HepG2 (cell line): ENCODE data around the gene P2RY6. TPM values are rescaled to one million over a fixed set of nuclear protein-coding genes. Genes with fewer than 3 reads are reported as not detected.

Experiments
- HOXD1 ChIP-seq: sonication (generic); formaldehyde crosslinking; IDR thresholded peaks from 2 replicates; pipeline ENCODE4 v1.5.0; 2020; ENCODE audit warnings: missing genetic modification reagents
- IRF9 ChIP-seq: sonication (generic); formaldehyde crosslinking; IDR thresholded peaks from 2 replicates; pipeline ENCODE4 v1.8.0; 2022; ENCODE audit warnings: missing genetic modification reagents, mild to moderate bottlenecking, borderline replicate concordance
- JUNB ChIP-seq: sonication (generic); formaldehyde crosslinking; IDR thresholded peaks from 2 replicates; pipeline ENCODE4 v1.8.0; 2022; ENCODE audit warnings: missing genetic modification reagents, mild to moderate bottlenecking, borderline replicate concordance
- KLF6 ChIP-seq: IDR thresholded peaks from 2 replicates; pipeline ENCODE4 v1.8.0; 2016; ENCODE audit warnings: missing biosample characterization, missing genetic modification reagents
- MZF1 ChIP-seq: sonication (generic); formaldehyde crosslinking; IDR thresholded peaks from 2 replicates; pipeline ENCODE4 v1.8.1; 2023; ENCODE audit warnings: mild to moderate bottlenecking, missing genetic modification reagents, borderline replicate concordance
- NKX3-1 ChIP-seq: sonication (generic); formaldehyde crosslinking; IDR thresholded peaks from 2 replicates; pipeline ENCODE4 v1.5.0; 2020; ENCODE audit warnings: missing genetic modification reagents
- POGZ ChIP-seq: sonication (generic); formaldehyde crosslinking; IDR thresholded peaks from 2 replicates; pipeline ENCODE4 v1.4.0; 2020; ENCODE audit warnings: mild to moderate bottlenecking, missing genetic modification reagents
- REPIN1 ChIP-seq: sonication (generic); formaldehyde crosslinking; IDR thresholded peaks from 2 replicates; pipeline ENCODE4 v1.8.0; 2022; ENCODE audit warnings: missing genetic modification reagents, low read depth, mild to moderate bottlenecking, borderline replicate concordance
- SNAPC4 ChIP-seq: sonication (generic); formaldehyde crosslinking; IDR thresholded peaks from 2 replicates; pipeline ENCODE4 v1.4.0; 2020; ENCODE audit warnings: mild to moderate bottlenecking, missing genetic modification reagents
- XBP1 ChIP-seq: sonication (generic); formaldehyde crosslinking; IDR thresholded peaks from 2 replicates; pipeline ENCODE4 v1.5.0; 2020; ENCODE audit warnings: missing genetic modification reagents
- ZMAT5 ChIP-seq: sonication (generic); formaldehyde crosslinking; IDR thresholded peaks from 2 replicates; pipeline ENCODE4 v1.5.0; 2020; ENCODE audit warnings: mild to moderate bottlenecking, low read depth, missing genetic modification reagents, borderline replicate concordance
- ZNF44 ChIP-seq: sonication (generic); formaldehyde crosslinking; IDR thresholded peaks from 2 replicates; pipeline ENCODE4 v1.5.1; 2020; ENCODE audit warnings: mild to moderate bottlenecking, missing genetic modification reagents
- ZNF496 ChIP-seq: sonication (generic); formaldehyde crosslinking; IDR thresholded peaks from 2 replicates; pipeline ENCODE4 v1.8.1; 2023; ENCODE audit warnings: mild to moderate bottlenecking, moderate library complexity, missing genetic modification reagents; ENCODE audit not compliant: insufficient replicate concordance
- ZNF772 ChIP-seq: sonication (generic); formaldehyde crosslinking; IDR thresholded peaks from 2 replicates; pipeline ENCODE4 v1.5.0; 2020; ENCODE audit warnings: mild to moderate bottlenecking, missing genetic modification reagents
- ZSCAN31 ChIP-seq: sonication (generic); formaldehyde crosslinking; IDR thresholded peaks from 2 replicates; pipeline ENCODE4 v1.5.0; 2020; ENCODE audit warnings: low read depth, mild to moderate bottlenecking, missing genetic modification reagents
- polyA plus RNA-seq, 8 experiments: library from polyadenylated mRNA; depleted of rRNA in 3 of 8; stranded (reverse) in 7 of 8; unstranded in 1 of 8; fragments of >200 nt; fragmentation: Illumina TruSeq in 4 of 8; extraction: Trizol in 4 of 8; gene quantifications; 2 replicates each; pipeline versions ENCODE4 v1.2.1 to v1.2.3, GENCODE V29; 2011 to 2016; ENCODE audit warnings: low read depth in 4 of 8, missing spikeins in 1 of 8, mixed read lengths in 1 of 8; ENCODE audit not compliant: insufficient read depth in 1 of 8
- total RNA-seq, 5 experiments: library from RNA; depleted of rRNA; stranded (reverse); fragments of >200 nt; fragmentation: Illumina TruSeq; extraction: Trizol; gene quantifications; 2 replicates each; pipeline ENCODE4 v1.2.3, GENCODE V29; 2016; ENCODE audit warnings: low read depth in 1 of 5
- TF ChIP-seq, protein P1 (sequence below): sonication (generic); formaldehyde crosslinking; IDR thresholded peaks from 2 replicates; pipeline ENCODE4 v1.5.0; 2020; ENCODE audit warnings: mild to moderate bottlenecking, missing genetic modification reagents, borderline replicate concordance
- TF ChIP-seq, protein P2 (sequence below): sonication (generic); formaldehyde crosslinking; IDR thresholded peaks from 2 replicates; pipeline ENCODE4 v1.5.1; 2020; ENCODE audit warnings: mild to moderate bottlenecking, missing genetic modification reagents, borderline replicate concordance

The P2RY6 gene
- total and polyA plus RNA-seq, 2 of the 13 experiments (the other 11 are each of a cell fraction or from before 2014, with no cell fraction given) = 0.09 to 0.29 TPM

- TF ChIP-seq IRF9 (CRISPR knock-in tag) = no peak
- no peak for TF ChIP-seq ZSCAN31 (CRISPR knock-in tag)
- TF ChIP-seq REPIN1 = peak; percentile 63
- no peak for TF ChIP-seq XBP1 (CRISPR knock-in tag)
- TF ChIP-seq MZF1 (CRISPR knock-in tag) = no peak
- TF ChIP-seq NKX3-1 (CRISPR knock-in tag) = no peak
- 0 out of 2 replicates have a peak, but pooled peaks have one; percentile 55 for TF ChIP-seq KLF6
- no peak for TF ChIP-seq ZNF772
- TF ChIP-seq SNAPC4 (CRISPR knock-in tag) = 0 out of 2 replicates have a peak, but pooled peaks have one; percentile 34
- TF ChIP-seq POGZ (CRISPR knock-in tag) = peak; percentile 66
- no peak for TF ChIP-seq ZMAT5
- no peak for TF ChIP-seq JUNB
- no peak for TF ChIP-seq ZNF496 (CRISPR knock-in tag)
- TF ChIP-seq ZNF44 (CRISPR knock-in tag) = no peak
- TF ChIP-seq, protein P1, sequence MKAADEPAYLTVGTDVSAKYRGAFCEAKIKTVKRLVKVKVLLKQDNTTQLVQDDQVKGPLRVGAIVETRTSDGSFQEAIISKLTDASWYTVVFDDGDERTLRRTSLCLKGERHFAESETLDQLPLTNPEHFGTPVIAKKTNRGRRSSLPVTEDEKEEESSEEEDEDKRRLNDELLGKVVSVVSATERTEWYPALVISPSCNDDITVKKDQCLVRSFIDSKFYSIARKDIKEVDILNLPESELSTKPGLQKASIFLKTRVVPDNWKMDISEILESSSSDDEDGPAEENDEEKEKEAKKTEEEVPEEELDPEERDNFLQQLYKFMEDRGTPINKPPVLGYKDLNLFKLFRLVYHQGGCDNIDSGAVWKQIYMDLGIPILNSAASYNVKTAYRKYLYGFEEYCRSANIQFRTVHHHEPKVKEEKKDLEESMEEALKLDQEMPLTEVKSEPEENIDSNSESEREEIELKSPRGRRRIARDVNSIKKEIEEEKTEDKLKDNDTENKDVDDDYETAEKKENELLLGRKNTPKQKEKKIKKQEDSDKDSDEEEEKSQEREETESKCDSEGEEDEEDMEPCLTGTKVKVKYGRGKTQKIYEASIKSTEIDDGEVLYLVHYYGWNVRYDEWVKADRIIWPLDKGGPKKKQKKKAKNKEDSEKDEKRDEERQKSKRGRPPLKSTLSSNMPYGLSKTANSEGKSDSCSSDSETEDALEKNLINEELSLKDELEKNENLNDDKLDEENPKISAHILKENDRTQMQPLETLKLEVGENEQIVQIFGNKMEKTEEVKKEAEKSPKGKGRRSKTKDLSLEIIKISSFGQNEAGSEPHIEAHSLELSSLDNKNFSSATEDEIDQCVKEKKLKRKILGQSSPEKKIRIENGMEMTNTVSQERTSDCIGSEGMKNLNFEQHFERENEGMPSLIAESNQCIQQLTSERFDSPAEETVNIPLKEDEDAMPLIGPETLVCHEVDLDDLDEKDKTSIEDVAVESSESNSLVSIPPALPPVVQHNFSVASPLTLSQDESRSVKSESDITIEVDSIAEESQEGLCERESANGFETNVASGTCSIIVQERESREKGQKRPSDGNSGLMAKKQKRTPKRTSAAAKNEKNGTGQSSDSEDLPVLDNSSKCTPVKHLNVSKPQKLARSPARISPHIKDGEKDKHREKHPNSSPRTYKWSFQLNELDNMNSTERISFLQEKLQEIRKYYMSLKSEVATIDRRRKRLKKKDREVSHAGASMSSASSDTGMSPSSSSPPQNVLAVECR (CRISPR knock-in tag) = peak; percentile 51; the same call in 1 of the 2 replicates
- TF ChIP-seq, protein P2, sequence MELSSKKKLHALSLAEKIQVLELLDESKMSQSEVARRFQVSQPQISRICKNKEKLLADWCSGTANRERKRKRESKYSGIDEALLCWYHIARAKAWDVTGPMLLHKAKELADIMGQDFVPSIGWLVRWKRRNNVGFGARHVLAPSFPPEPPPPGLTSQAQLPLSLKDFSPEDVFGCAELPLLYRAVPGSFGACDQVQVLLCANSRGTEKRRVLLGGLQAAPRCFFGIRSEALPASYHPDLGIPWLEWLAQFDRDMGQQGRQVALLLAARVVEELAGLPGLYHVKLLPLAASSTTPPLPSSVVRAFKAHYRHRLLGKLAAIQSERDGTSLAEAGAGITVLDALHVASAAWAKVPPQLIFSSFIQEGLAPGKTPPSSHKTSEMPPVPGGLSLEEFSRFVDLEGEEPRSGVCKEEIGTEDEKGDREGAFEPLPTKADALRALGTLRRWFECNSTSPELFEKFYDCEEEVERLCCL (CRISPR knock-in tag) = no peak
- no peak for TF ChIP-seq HOXD1
Measured at GRCh38 chr11:73307323-73308002, 35.3 kb downstream of the P2RY6 start (continued).
